Esophagus squamous epithelium (tissue), 5 donors: ENCODE measurements around the gene VAT1. TPM values are rescaled to one million over a fixed set of nuclear protein-coding genes. Genes with fewer than 3 reads are reported as not detected.

Source experiments
- DNase-seq: peaks from one replicate; lab custom pipeline; 2025; lab: John Stamatoyannopoulos, UW
- H3K27ac ChIP-seq, 4 donors: fragments of 200-600 bp; sonication (generic); one replicate each; pipeline ENCODE4 v1.5.1; 2016 to 2019; ENCODE audit warnings: mild to moderate bottlenecking in 1 of 4
- H3K27me3 ChIP-seq, 4 donors: fragments of 200-600 bp; sonication (generic); 1 replicate in 3 of 4; 2 replicates in 1 of 4; pipeline versions ENCODE4 v1.5.1 to v1.6.0; 2017 to 2021; ENCODE audit warnings: antibody characterized with exemption in 1 of 4
- H3K36me3 ChIP-seq, 3 donors: fragments of 200-600 bp; sonication (generic); one replicate each; pipeline ENCODE4 v1.5.1; 2016 to 2019
- H3K4me1 ChIP-seq, 3 donors: fragments of 200-600 bp; sonication (generic); one replicate each; pipeline ENCODE4 v1.5.1; 2017 to 2019
- H3K4me3 ChIP-seq, 4 donors: fragments of 200-600 bp; sonication (generic); 1 replicate in 3 of 4; 2 replicates in 1 of 4; pipeline ENCODE4 v1.5.1; 2016 to 2019; ENCODE audit warnings: mild to moderate bottlenecking in 2 of 4, moderate library complexity in 1 of 4
- H3K9me3 ChIP-seq, 3 donors: fragments of 200-600 bp; sonication (generic); one replicate each; pipeline ENCODE4 v1.5.1; 2016 to 2019
- POLR2A ChIP-seq, 4 donors: fragments of 450-650 bp; IDR thresholded peaks; one replicate each; pipeline ENCODE4 v1.6.1; 2017; ENCODE audit warnings: antibody characterized with exemption in 4 of 4, mild to moderate bottlenecking in 4 of 4, moderate library complexity in 3 of 4
- WGBS, 2 donors: methylation state at CpG; one replicate each; pipeline ENCODE4 v1.1.5; 2018; 5-methylcytosine and 5-hydroxymethylcytosine counted together
- intact Hi-C: fragments of 100-400 bp; cut with DNase I; formaldehyde crosslinking; loops from one replicate; pipeline ENCODE4 v1.15.0; 2022
- total RNA-seq, 4 donors: library from RNA; depleted of rRNA; stranded (reverse); fragments of >200 nt; gene quantifications; one replicate each; pipeline ENCODE4 v1.1.0, GENCODE V29; 2016
- TF ChIP-seq, protein P1 (sequence below), 6 experiments: fragments of 450-650 bp in 4 of 6; fragments of 200-600 bp in 2 of 6; sonication (generic) in 2 of 6; IDR thresholded peaks; one replicate each; pipeline ENCODE4 v1.5.1; 2016 to 2019; ENCODE audit warnings: antibody characterized with exemption in 6 of 6, mild to moderate bottlenecking in 4 of 6, moderate library complexity in 4 of 6
- donor health status: DM: yes; HTN: yes; CAD: no.

VAT1 gene
- total RNA-seq, 4 donors from 2014 or later: 50.5 to 154 (median 110) TPM

DNA sequence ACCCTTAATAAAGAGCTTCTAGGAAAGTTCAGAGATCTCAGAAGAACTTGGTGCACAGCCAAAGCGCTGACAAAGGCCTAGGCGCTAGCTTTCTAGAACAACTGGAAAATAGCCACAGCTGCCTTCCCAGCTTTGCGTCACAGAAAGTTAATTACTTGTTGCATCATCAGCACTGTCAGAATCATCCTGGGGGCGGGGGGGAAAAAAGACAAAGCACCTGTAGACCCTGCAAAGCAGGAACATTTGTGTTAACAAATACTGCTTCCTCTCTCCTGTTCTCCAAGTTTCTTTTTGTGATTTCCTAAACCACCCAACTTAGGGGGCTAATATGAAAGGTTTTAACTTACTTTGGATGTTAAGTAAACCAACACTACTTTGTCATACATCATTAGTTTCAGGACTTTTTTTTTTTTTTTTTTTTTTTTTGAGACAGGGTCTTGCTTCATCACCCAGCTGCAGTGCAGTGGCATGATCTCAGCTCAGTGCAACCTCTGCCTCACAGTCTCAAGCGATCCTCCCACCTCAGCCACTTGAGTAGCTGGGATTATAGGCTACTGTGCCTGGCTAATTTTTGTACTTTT, 53.1 kb downstream of the VAT1 start:
- DNase-seq: no peak
- WGBS, 2 donors: 37 to 39% methylated on average over 5 of the region's 5 CpGs
- H3K36me3 ChIP-seq: no peaks in the 10 kb centered on the region
- H3K27ac ChIP-seq: no peak overlapping the region
- H3K27me3 ChIP-seq: no peaks in the 10 kb centered on the region
- H3K9me3 ChIP-seq: no peaks in the 10 kb centered on the region
- intact Hi-C loops: no loop called here
- H3K4me3 ChIP-seq: no peak overlapping the region
- peaks cover 0 to 3% (median 0%) of the 10 kb centered on the region in 3 donors for H3K4me1 ChIP-seq
- TF ChIP-seq, protein P1, sequence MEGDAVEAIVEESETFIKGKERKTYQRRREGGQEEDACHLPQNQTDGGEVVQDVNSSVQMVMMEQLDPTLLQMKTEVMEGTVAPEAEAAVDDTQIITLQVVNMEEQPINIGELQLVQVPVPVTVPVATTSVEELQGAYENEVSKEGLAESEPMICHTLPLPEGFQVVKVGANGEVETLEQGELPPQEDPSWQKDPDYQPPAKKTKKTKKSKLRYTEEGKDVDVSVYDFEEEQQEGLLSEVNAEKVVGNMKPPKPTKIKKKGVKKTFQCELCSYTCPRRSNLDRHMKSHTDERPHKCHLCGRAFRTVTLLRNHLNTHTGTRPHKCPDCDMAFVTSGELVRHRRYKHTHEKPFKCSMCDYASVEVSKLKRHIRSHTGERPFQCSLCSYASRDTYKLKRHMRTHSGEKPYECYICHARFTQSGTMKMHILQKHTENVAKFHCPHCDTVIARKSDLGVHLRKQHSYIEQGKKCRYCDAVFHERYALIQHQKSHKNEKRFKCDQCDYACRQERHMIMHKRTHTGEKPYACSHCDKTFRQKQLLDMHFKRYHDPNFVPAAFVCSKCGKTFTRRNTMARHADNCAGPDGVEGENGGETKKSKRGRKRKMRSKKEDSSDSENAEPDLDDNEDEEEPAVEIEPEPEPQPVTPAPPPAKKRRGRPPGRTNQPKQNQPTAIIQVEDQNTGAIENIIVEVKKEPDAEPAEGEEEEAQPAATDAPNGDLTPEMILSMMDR (IDR thresholded peaks at IDR 0.05): no peak
- TF ChIP-seq POLR2A (IDR thresholded peaks at IDR 0.05): no peak

DNA sequence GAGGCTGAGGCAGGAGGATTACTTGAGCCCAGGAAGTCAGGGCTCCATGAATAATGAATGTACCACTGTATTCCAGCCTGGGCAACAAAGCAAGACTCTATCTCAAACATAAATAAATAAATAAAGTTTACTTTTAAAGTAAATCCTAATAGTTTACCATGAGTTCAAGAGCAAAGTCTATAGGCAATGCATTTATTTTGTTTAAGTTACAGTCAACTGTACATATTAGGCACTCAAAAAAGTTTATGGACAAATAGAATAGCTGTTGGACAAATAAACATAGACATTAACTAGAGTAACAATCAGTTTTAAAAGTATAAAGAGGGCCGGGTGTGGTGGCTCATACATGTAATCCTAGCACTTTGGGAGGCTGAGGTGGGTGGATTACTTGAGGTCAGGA, 54.3 kb downstream of the VAT1 start:
- WGBS, 2 donors: 62 to 67% methylated on average over 1 of the region's 1 CpG

More for the DNA sequence above, 54.3 kb downstream of the VAT1 start:
- Histone ChIP-seq H3K36me3 (peaks cover 0 to 2% (median 0%) of the 10 kb centered on the region in 3 donors), H3K4me1 (peaks cover 7 to 11% (median 8%) of the 10 kb centered on the region in 3 donors), H3K9me3 (no peaks in the 10 kb centered on the region), H3K27ac (no peak overlapping the region), H3K27me3 (no peaks in the 10 kb centered on the region), H3K4me3 (no peak overlapping the region)
- intact Hi-C loops: no loop called here
- TF ChIP-seq, protein P1 (IDR thresholded peaks at IDR 0.05): no peak
- TF ChIP-seq POLR2A (IDR thresholded peaks at IDR 0.05): no peak
- no peak for DNase-seq

Other genes starting within 250 kb of the VAT1 start
- gene VPS25, start 248.9 kb downstream of the VAT1 start, total RNA-seq: 10 to 100 TPM; 78.6 to 93.6 (median 83.0) TPM
- gene WNK4, start 241.8 kb downstream of the VAT1 start, total RNA-seq: 10 to 100 TPM in 1 of 4 donors, 1 to 10 TPM in 1, under 1 TPM in 2; 0.40 to 14.7 (median 3.9) TPM
- 100 to 1,000 TPM in 1 of 4 donors, 10 to 100 TPM in 3; 76.4 to 101 (median 94.8) TPM for gene COA3, start 223.7 kb downstream of the VAT1 start, total RNA-seq
- gene CNTD1, start 223.5 kb downstream of the VAT1 start, total RNA-seq: not detected
- 100 to 1,000 TPM in 1 of 4 donors, 10 to 100 TPM in 3; 81.5 to 100 (median 84.5) TPM for gene BECN1, start 198.1 kb downstream of the VAT1 start, total RNA-seq
- gene PSME3, start 189.0 kb downstream of the VAT1 start, total RNA-seq: 100 to 1,000 TPM in 1 of 4 donors, 10 to 100 TPM in 3; 91.0 to 121 (median 93.7) TPM
- 1 to 10 TPM in 2 of 4 donors, under 1 TPM in 2; 0.61 to 2.1 (median 1.2) TPM for gene AOC2, start 177.8 kb downstream of the VAT1 start, total RNA-seq
- gene AOC3, start 171.2 kb downstream of the VAT1 start, total RNA-seq: 10 to 100 TPM in 1 of 4 donors, 1 to 10 TPM in 3; 3.3 to 24.0 (median 6.6) TPM
- not detected for gene G6PC1, start 121.6 kb downstream of the VAT1 start, total RNA-seq
- 10 to 100 TPM; 14.2 to 25.9 (median 22.6) TPM for gene AARSD1, start 57.9 kb downstream of the VAT1 start, total RNA-seq
- gene PTGES3L, start 42.3 kb downstream of the VAT1 start, total RNA-seq: 1 to 10 TPM in 1 of 4 donors, under 1 TPM in 1, not detected in 2; 0.27 to 1.1 TPM
- gene RUNDC1, start 41.8 kb downstream of the VAT1 start, total RNA-seq: 1 to 10 TPM; 7.4 to 9.8 (median 8.5) TPM
- gene RPL27, start 24.0 kb downstream of the VAT1 start, total RNA-seq: 1,000 to 10,000 TPM in 3 of 4 donors, 100 to 1,000 TPM in 1; 775 to 1,810 (median 1,289) TPM
- gene IFI35, start 15.6 kb downstream of the VAT1 start, total RNA-seq: 10 to 100 TPM in 3 of 4 donors, 1 to 10 TPM in 1; 5.9 to 24.4 (median 13.6) TPM
- gene RND2, start 2.8 kb upstream of the VAT1 start, total RNA-seq: under 1 TPM in 3 of 4 donors, not detected in 1; 0.30 to 0.76 (median 0.53) TPM
- gene BRCA1, start 103.0 kb upstream of the VAT1 start, total RNA-seq: 10 to 100 TPM in 2 of 4 donors, 1 to 10 TPM in 2; 6.3 to 20.7 (median 9.8) TPM
- gene NBR1, start 148.8 kb upstream of the VAT1 start, total RNA-seq: 10 to 100 TPM; 30.6 to 61.6 (median 42.0) TPM
- 1 to 10 TPM in 3 of 4 donors, under 1 TPM in 1; 0.27 to 2.5 (median 1.6) TPM for gene TMEM106A, start 189.5 kb upstream of the VAT1 start, total RNA-seq
- gene CCDC200, start 206.2 kb upstream of the VAT1 start, total RNA-seq: not detected
- not detected for gene RNU2-1, start 211.6 kb upstream of the VAT1 start, total RNA-seq